H1 (cell line): Measurements from ENCODE around the gene MAGOH. TPM values are rescaled to one million over a fixed set of nuclear protein-coding genes. Genes with fewer than 3 reads are reported as not detected.

Experiments
- CTCF ChIA-PET: fragments of 300-600 bp; sonication (Branson Sonifier 250); formaldehyde crosslinking; loops from one replicate; lab custom pipeline; 2021; ENCODE audit not compliant: partially characterized antibody; lab: Charles Lee
- POLR2A ChIA-PET: fragments of 300-600 bp; sonication (Branson Sonifier 250); formaldehyde crosslinking; loops from one replicate; lab custom pipeline; 2021; ENCODE audit warnings: inconsistent platforms; ENCODE audit not compliant: partially characterized antibody; lab: Charles Lee
- DNase-seq, 2 experiments: peaks; one replicate each; pipeline versions ENCODE4 v3.0.0 to v3.0.0-alpha.2; 2010 to 2022; ENCODE audit warnings: low spot score in 2 of 2, low read depth in 1 of 2, mixed read lengths in 1 of 2
- FAIRE-seq: peaks from 2 replicates; lab custom pipeline; 2011; peaks lifted over from hg19 to GRCh38; lab: Jason Lieb, UNC
- H2AFZ ChIP-seq: 2 replicates; pipeline ENCODE4 v1.8.1; 2012; ENCODE audit warnings: low read length, inconsistent platforms
- H2AK5ac ChIP-seq: 2 replicates; pipeline ENCODE4 v1.6.1; 2013; ENCODE audit warnings: low read depth, low read length
- H2BK120ac ChIP-seq: replicated peaks from 2 replicates; pipeline ENCODE3; 2013; ENCODE audit warnings: low read depth, low read length, inconsistent platforms
- H2BK12ac ChIP-seq: 2 replicates; pipeline ENCODE4 v1.6.1; 2013; ENCODE audit warnings: low read depth, low read length
- H2BK15ac ChIP-seq: 2 replicates; pipeline ENCODE4 v1.6.1; 2013; ENCODE audit warnings: low read length
- H2BK20ac ChIP-seq: 2 replicates; pipeline ENCODE4 v1.6.1; 2013; ENCODE audit warnings: low read length
- H2BK5ac ChIP-seq: 2 replicates; pipeline ENCODE4 v1.6.1; 2013; ENCODE audit warnings: low read depth, low read length
- H3K14ac ChIP-seq: 2 replicates; pipeline ENCODE4 v1.6.1; 2013; ENCODE audit warnings: inconsistent platforms; ENCODE audit not compliant: insufficient read length
- H3K18ac ChIP-seq: 2 replicates; pipeline ENCODE4 v1.6.1; 2013; ENCODE audit warnings: low read length; ENCODE audit errors: extremely low read depth
- H3K23ac ChIP-seq: 2 replicates; pipeline ENCODE4 v1.6.1; 2013; ENCODE audit warnings: inconsistent platforms; ENCODE audit not compliant: insufficient read length
- H3K23me2 ChIP-seq: 2 replicates; pipeline ENCODE4 v1.6.1; 2013; ENCODE audit warnings: low read depth, low read length
- H3K27ac ChIP-seq: 2 replicates; pipeline ENCODE4 v1.6.1; 2011; ENCODE audit warnings: low read depth, low read length, inconsistent platforms
- H3K27me3 ChIP-seq, 4 experiments: replicated peaks in 1 of 4; 1 replicate in 1 of 4; 2 replicates in 3 of 4; pipeline versions ENCODE4 v1.6.1 to v1.8.1; 2011 to 2013; ENCODE audit warnings: low read length in 3 of 4, mild to moderate bottlenecking in 3 of 4, inconsistent platforms in 2 of 4, mixed read lengths in 2 of 4, moderate library complexity in 1 of 4; ENCODE audit not compliant: control insufficient read depth in 3 of 4, insufficient read depth in 3 of 4; ENCODE audit errors: extremely low read depth in 1 of 4
- H3K36me3 ChIP-seq, 4 experiments: 2 replicates each; pipeline versions ENCODE4 v1.6.1 to v1.8.1; 2011 to 2013; ENCODE audit warnings: mild to moderate bottlenecking in 4 of 4, low read length in 3 of 4, moderate library complexity in 2 of 4, control low read depth in 1 of 4, inconsistent platforms in 1 of 4; ENCODE audit not compliant: insufficient read depth in 4 of 4, control insufficient read depth in 2 of 4
- H3K4ac ChIP-seq: replicated peaks from 2 replicates; pipeline ENCODE3; 2013; ENCODE audit warnings: low read length, low read depth, mixed read lengths, inconsistent platforms; ENCODE audit not compliant: insufficient read length
- H3K4me1 ChIP-seq, 4 experiments: replicated peaks in 1 of 4; 1 replicate in 1 of 4; 2 replicates in 3 of 4; pipeline versions ENCODE4 v1.6.1 to v1.8.1; 2011 to 2013; ENCODE audit warnings: low read length in 3 of 4, inconsistent platforms in 2 of 4, mixed read lengths in 1 of 4; ENCODE audit not compliant: insufficient read depth in 4 of 4, control insufficient read depth in 3 of 4
- H3K4me2 ChIP-seq, 2 experiments: 2 replicates each; pipeline versions ENCODE4 v1.6.1 to v1.8.1; 2011 to 2013; ENCODE audit warnings: low read depth in 2 of 2, low read length in 2 of 2, control low read depth in 1 of 2, inconsistent platforms in 1 of 2, mild to moderate bottlenecking in 1 of 2; ENCODE audit not compliant: insufficient read depth in 1 of 2
- H3K4me3 ChIP-seq, 4 experiments: fragments of 200-600, 300-600 bp in 1 of 4; sonication (generic), shearing (Covaris generic), sonication (Bioruptor Twin) in 1 of 4; 2 replicates each; pipeline versions ENCODE4 v1.5.1 to v1.8.1; 2011 to 2016; ENCODE audit warnings: low read length in 4 of 4, low read depth in 3 of 4, control low read depth in 2 of 4, inconsistent platforms in 2 of 4, mild to moderate bottlenecking in 2 of 4, mixed read lengths in 1 of 4, moderate library complexity in 1 of 4; ENCODE audit not compliant: insufficient read depth in 2 of 4; ENCODE audit errors: extremely low read depth in 1 of 4
- H3K56ac ChIP-seq: replicated peaks from 2 replicates; pipeline ENCODE3; 2013; ENCODE audit warnings: low read depth, mild to moderate bottlenecking, mixed read lengths, low read length, inconsistent platforms; ENCODE audit not compliant: insufficient read length
- H3K79me1 ChIP-seq: 2 replicates; pipeline ENCODE4 v1.6.1; 2013; ENCODE audit warnings: low read depth, low read length, control low read depth
- H3K79me2 ChIP-seq, 2 experiments: 2 replicates each; pipeline versions ENCODE4 v1.6.1 to v1.8.1; 2012 to 2013; ENCODE audit warnings: low read length in 2 of 2, mild to moderate bottlenecking in 2 of 2, inconsistent platforms in 1 of 2; ENCODE audit not compliant: insufficient read depth in 2 of 2, control insufficient read depth in 1 of 2
- H3K9ac ChIP-seq, 4 experiments: replicated peaks in 1 of 4; 1 replicate in 1 of 4; 2 replicates in 3 of 4; pipeline versions ENCODE4 v1.6.1 to v1.8.1; 2011 to 2013; ENCODE audit warnings: low read depth in 3 of 4, low read length in 3 of 4, control low read depth in 2 of 4, mild to moderate bottlenecking in 2 of 4, moderate library complexity in 2 of 4, inconsistent platforms in 1 of 4; ENCODE audit errors: extremely low read depth in 1 of 4
- H3K9me3 ChIP-seq, 2 experiments: 2 replicates each; pipeline versions ENCODE4 v1.6.1 to v1.8.1; 2012 to 2013; ENCODE audit warnings: mild to moderate bottlenecking in 2 of 2, moderate library complexity in 2 of 2, control low read depth in 1 of 2, inconsistent platforms in 1 of 2, low read depth in 1 of 2, low read length in 1 of 2, mixed read lengths in 1 of 2; ENCODE audit not compliant: insufficient read depth in 2 of 2
- H4K20me1 ChIP-seq, 2 experiments: replicated peaks in 1 of 2; 2 replicates each; pipeline versions ENCODE3 to v1.8.1; 2011 to 2013; ENCODE audit warnings: inconsistent platforms in 2 of 2, low read length in 2 of 2, mild to moderate bottlenecking in 1 of 2; ENCODE audit not compliant: insufficient read depth in 2 of 2, control insufficient read depth in 1 of 2
- H4K5ac ChIP-seq: 2 replicates; pipeline ENCODE4 v1.6.1; 2013; ENCODE audit warnings: low read length, low read depth, mixed read lengths, inconsistent platforms; ENCODE audit not compliant: insufficient read length
- H4K8ac ChIP-seq: 2 replicates; pipeline ENCODE4 v1.8.0; 2013; ENCODE audit warnings: mild to moderate bottlenecking, moderate library complexity, low read length, inconsistent platforms; ENCODE audit not compliant: insufficient read depth; ENCODE audit errors: extremely low read depth
- H4K91ac ChIP-seq: replicated peaks from 2 replicates; pipeline ENCODE3; 2013; ENCODE audit warnings: low read length, mixed read lengths, inconsistent platforms; ENCODE audit not compliant: insufficient read length
- WGBS, 2 experiments: shearing (Covaris generic) in 1 of 2; methylation state at CpG; one replicate each; pipeline versions ENCODE4 v1.1.6 to v1.1.7; 2013 to 2015; ENCODE audit warnings: low lambda C conversion rate in 2 of 2, mixed read lengths in 2 of 2, inconsistent platforms in 1 of 2, low coverage in 1 of 2, missing lambda C conversion rate in 1 of 2; ENCODE audit not compliant: insufficient replicate concordance in 2 of 2, insufficient coverage in 1 of 2, insufficient read length in 1 of 2; ENCODE audit errors: extremely low coverage in 1 of 2, missing lambda C conversion rate in 1 of 2; 5-methylcytosine and 5-hydroxymethylcytosine counted together
- polyA plus RNA-seq, 7 experiments: library from polyadenylated mRNA; depleted of rRNA in 3 of 7; stranded (reverse) in 5 of 7; unstranded in 2 of 7; fragments of >200 nt in 5 of 7; fragments of 200-250 nt in 2 of 7; gene quantifications; 1 replicate in 5 of 7; 2 replicates in 1 of 7; 4 replicates in 1 of 7; pipeline versions ENCODE4 v1.2.1 to v1.2.3, GENCODE V29; 2011 to 2013; ENCODE audit warnings: missing spikeins in 2 of 7, mixed read lengths in 2 of 7
- total RNA-seq: library from RNA; stranded (reverse); fragmentation: NEBNext Ultra II Directional; extraction: Animal tissue kit (Norgen Biotek cat#: 25700); gene quantifications from 2 replicates; pipeline ENCODE4 v1.2.1, GENCODE V29; 2021

MAGOH gene
- total and polyA plus RNA-seq, 2 of the 8 experiments (the other 6 are each of a cell fraction or from before 2014, with no cell fraction given) = 46.9 to 74.3 TPM

- Histone ChIP-seq H3K9me3 (no peaks in the 10 kb centered on the region), H2AFZ (no peak overlapping the region), H2BK15ac (no peak overlapping the region), H4K20me1 (peaks cover 0 to 7% of the 10 kb centered on the region in 2 experiments), H3K36me3 (peaks cover 9 to 67% (median 24%) of the 10 kb centered on the region in 4 experiments; a peak in 7 of 8 replicates), H2BK20ac (no peak overlapping the region), H2BK120ac (no peak overlapping the region), H3K23me2 (no peaks in the 10 kb centered on the region), H3K56ac (no peak overlapping the region), H2BK5ac (no peak overlapping the region), H3K18ac (no peak overlapping the region), H3K4me1 (peaks cover 0 to 18% (median 2%) of the 10 kb centered on the region in 4 experiments; a peak in 3 of 7 replicates), H3K27ac (no peak overlapping the region), H3K4me3 (no peak overlapping the region), H3K4ac (no peak overlapping the region), H3K14ac (no peak overlapping the region), H4K5ac (no peak overlapping the region), H3K23ac (no peak overlapping the region), H3K9ac (no peak overlapping the region), H2AK5ac (no peak overlapping the region), H3K79me1 (peaks cover 9% of the 10 kb centered on the region; the same call in 1 of the 2 replicates), H4K91ac (no peak overlapping the region), H4K8ac (no peak overlapping the region), H3K27me3 (no peaks in the 10 kb centered on the region), H2BK12ac (no peak overlapping the region), H3K4me2 (no peak overlapping the region), H3K79me2 (no peaks in the 10 kb centered on the region)
- ChIA-PET CTCF (interaction anchor here (0.6 to 11.3 kb wide), 7 partner anchors 8 to 376 kb away, joined by 3 to 103 read pairs (median 6); no protein-coding TSS in a partner anchor), POLR2A (interaction anchor here (1.1 kb wide), 1 partner anchor 26 kb away, joined by 3 read pairs; no protein-coding TSS in a partner anchor)
- 95% methylated on average over 7 of the region's 8 CpGs; no CpG with 5 or more reads in 1 of the 2 experiments for WGBS, 2 experiments
- no peak for DNase-seq
- FAIRE-seq = no peak
Observed at GRCh38 chr1:53285969-53286760, 47.8 kb upstream of the MAGOH start.
